GM19035 (cell line): ENCODE results near the gene GLRX.
A peak's percentile ranks its signal among the peaks of the same experiment; 100 is the strongest.

ENCODE experiments used
- ATAC-seq: cut with Tn5 transposase; IDR thresholded peaks from one replicate; pipeline ENCODE4 v1.9.1; 2021; ENCODE audit not compliant: unreplicated experiment

The GLRX gene

GRCh38 chr5:95784514-95785302 is 37.8 kb downstream of the GLRX start:
- ATAC-seq: no peak

DNA sequence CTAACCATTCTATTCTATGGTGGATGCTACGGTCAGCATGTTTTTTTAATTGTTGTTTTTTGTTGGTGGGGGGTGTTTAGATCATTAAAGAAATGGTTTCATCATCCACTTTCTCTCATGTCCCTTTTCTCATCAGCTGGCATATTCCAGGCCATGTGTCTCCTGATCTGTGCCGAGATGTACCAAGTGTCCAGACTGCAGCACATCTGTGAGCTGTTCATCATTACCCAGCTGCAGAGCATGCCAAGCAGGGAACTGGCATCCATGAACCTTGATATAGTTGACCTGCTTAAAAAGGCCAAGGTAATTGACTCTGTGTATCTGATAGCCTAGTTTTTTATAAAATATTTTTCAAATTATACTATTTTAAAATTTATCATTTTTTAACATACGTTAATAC is 38.9 kb downstream of the GLRX start:
- ATAC-seq: no peak

DNA sequence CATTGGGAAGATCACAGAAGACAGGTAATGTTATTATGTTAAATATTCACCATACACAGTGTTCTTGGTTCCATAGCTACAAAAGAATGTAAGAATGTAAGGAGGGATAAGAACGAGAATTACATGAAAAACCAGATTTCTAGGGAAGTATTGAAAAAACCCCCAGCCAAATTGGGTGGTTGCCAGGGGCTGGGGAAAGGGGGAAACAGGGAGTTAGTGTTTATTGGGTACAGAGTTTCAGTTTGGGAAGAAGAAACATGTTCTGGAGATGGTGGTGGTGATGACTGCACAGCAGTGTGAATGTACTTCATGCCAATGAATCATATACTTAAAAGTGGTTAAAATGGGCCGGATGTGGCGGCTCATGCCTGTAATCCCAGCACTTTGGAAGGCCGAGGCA is 40.3 kb downstream of the GLRX start:
- no peak for ATAC-seq

DNA sequence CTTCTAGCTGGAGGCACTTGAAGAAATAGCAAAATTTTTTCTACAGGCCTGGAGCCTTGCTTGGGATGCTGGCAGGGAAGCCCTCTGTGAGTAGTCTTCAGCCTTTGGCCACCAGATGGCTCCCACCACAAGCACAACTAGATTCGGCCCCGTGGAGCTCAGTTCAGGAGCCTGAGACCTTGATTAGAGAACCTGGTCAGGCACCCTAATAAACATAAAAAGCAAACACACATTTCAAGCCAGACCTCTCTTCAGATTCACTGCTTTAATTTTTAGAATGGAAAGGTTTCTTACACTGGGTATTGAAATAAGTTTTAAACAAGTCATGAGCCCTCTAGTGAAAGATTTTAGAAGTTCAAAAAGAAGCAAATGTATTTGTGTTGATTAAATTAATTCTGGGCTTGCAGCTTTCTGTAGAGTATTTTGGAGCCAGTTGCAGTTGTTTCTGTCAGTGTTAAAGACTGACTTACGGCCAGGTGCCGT is 41.4 kb downstream of the GLRX start:
- peak; percentile 94 for ATAC-seq

GRCh38 chr5:95780597-95780996 is 41.9 kb downstream of the GLRX start:
- no peak for ATAC-seq

DNA sequence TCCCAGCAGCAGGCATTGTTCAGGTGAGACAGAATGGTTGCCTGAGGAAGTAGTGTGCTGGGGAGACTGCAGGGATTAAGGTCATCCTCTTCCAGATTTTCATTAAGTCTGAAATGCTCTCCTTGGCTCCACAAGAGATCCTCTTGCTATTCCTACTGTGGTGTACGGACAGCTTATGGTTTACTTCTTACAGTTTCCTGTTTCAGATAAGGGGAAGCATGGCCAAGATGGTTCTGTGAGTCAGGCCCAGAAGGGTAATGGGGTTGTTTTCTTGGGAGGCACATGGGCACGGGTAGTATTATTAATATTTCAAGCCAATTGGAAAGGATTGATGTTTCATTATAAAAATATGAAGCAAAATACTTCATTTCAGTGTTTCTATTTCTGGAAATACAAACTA is 42.9 kb downstream of the GLRX start:
- no peak for ATAC-seq

- no peak for ATAC-seq
These were observed 43.7 kb downstream of the GLRX start for GRCh38 chr5:95778713-95779436.

DNA sequence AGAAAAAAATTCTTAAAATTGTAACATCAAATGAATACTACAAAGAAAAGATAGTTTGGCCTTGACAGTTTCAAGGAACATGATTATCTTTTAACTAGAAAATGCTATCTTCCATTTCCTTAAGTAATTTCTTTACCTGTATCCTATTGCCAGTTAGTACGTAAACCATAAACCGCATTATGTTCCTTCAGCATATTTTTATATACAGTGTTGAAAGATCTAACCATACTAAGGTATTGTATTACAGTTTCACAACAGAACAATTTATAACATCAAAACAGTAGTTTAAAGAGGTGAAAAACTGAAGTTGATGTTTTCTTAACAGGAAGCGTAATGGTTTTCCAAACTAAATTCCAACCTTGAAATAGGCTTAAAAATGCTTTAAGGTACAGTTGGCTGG is 45.1 kb downstream of the GLRX start:
- no peak for ATAC-seq

- no peak for ATAC-seq
These were observed 49.0 kb downstream of the GLRX start for GRCh38 chr5:95773335-95774059.

GRCh38 chr5:95771892-95772291 is 50.6 kb downstream of the GLRX start:
- no peak for ATAC-seq

DNA sequence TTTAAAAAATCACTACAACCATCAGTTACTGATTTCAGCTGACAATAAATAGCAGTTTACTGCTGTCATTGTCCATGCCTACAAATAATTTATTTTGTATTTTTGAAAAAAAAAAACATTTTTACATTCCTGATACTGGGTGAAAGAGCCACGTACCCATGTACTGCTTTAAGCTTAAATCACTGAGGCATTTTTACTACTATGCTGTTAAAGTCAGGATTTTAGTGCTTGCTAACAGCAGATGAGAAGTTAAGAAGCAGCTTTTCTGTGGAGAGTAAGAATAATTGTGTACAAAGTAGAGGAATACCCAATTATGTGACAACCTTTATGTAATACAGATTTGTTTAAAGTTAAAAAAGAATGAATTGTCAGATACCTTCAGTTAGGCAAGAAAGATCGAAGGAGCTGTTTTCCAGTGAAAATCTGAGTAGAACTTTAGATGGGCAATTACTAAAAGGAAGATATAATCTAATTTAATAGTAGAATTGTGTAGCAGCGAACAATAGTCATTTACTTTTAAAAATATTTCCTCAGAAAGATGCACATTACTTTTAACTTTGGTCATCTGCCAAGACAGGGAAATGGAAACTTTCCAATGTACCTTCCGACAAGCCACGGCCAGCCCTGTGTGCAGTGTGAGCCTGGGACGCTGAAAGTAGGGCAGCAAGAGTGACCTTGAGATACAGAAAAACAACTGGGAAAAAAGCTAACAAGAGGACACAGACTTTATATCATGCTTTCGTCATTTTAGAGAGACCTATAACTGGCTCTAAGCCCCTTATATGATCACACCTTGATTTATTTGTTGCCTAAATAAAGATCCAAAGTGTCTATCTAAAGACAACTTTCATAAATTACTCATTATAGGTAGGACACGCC is 51.5 kb downstream of the GLRX start:
- no peak for ATAC-seq

- ATAC-seq: no peak
These were observed 53.8 kb downstream of the GLRX start for GRCh38 chr5:95768731-95769130.

- ATAC-seq: no peak
These were observed 58.6 kb downstream of the GLRX start for GRCh38 chr5:95763941-95764340.
